ENCODE measurements around the gene BTBD9. TPM values are rescaled to one million over a fixed set of nuclear protein-coding genes. Genes with fewer than 3 reads are reported as not detected.
A peak's percentile ranks its signal among the peaks of the same experiment; 100 is the strongest.

Gene BTBD9
- 4.5 and 14.2 TPM in 2 replicates for total RNA-seq (2014; rRNA removed; shearing (Covaris generic); ENCODE audit: low replicate concordance)

DNA sequence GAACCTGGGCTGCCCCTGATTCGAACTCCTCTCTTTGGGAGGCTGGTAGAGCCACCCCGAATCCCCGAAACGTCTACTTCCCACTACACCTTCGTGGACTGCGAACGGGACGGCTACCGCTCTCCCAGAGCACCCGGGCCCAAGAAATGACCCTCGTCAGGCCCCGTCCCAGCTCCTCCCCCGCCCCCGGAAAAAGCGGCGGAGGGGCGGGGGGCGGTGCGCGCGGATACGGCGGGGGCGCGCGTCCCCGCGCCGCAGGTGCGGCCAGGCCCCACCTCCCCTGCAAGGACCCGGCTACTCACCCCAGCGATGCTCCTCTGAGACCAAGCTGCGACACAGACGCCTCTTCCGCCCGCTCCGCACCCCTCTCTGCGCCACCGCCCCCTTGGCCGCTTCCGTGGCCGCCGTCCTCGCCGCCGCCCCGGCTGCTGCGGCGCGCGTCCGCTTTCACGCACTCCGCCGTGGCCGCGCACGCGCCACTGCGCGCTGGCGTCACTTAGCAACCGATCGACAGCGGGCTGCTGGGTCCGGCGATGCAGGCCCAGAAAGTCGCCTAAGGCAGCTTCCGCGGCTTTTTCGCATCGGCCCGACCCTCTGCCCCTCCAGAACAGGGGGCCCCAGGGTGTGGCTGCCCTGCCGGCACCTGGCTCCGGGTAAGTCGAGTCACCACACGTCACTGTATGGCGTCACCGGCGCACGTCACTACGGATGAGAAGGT, at the start of gene BTBD9:
TSS of gene BTBD9 (minus strand) at position 432 of the 718 bp plus-strand sequence.
- peak; percentile 81 for DNase-seq
- Histone ChIP-seq H3K9me3 (no peaks in the 10 kb centered on the region), H3K27me3 (no peaks in the 10 kb centered on the region), H3K4me3 (peak within 1 kb of the TSS; percentile 98), H3K36me3 (no peaks in the 10 kb centered on the region)

DNA sequence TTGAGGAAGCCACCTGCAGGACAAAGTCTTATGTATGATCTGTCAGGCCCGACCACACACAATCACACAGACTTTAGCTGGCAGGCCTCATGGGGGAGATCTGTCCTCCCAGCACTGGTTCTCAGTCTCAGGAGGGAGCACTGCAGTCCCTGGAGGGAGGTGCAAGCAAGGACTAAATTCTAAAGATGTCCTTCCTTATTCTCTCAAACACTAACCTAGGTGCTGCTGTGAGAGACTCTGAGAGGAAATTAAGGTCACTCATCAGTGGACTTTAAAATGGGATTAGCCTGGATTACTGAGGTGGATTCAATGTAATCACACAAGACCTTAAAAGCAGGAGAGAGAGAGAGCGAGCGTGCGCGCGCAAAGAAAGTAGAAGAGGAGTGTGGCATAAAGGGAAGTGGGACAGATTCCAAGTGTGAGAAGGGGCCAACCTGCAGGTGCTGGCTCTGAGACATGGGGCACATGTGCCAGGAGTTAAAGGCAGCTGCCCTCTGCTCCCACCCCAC, 48.9 kb upstream of the BTBD9 start:
- no peaks in the 10 kb centered on the region for H3K27me3 ChIP-seq
- no peaks in the 10 kb centered on the region for H3K9me3 ChIP-seq
- peaks cover 74% of the 10 kb centered on the region for H3K36me3 ChIP-seq
- DNase-seq: no peak
- H3K4me3 ChIP-seq: no peak overlapping the region

GRCh38 chr6:38687549-38687948, 47.8 kb upstream of the BTBD9 start:
- H3K36me3 ChIP-seq: peaks cover 76% of the 10 kb centered on the region
- no peaks in the 10 kb centered on the region for H3K27me3 ChIP-seq
- H3K9me3 ChIP-seq: no peaks in the 10 kb centered on the region
- no peak for DNase-seq
- H3K4me3 ChIP-seq: no peak overlapping the region

GRCh38 chr6:38687043-38687353, 47.3 kb upstream of the BTBD9 start:
- H3K9me3 ChIP-seq: no peaks in the 10 kb centered on the region
- H3K36me3 ChIP-seq: peaks cover 77% of the 10 kb centered on the region
- H3K27me3 ChIP-seq: no peaks in the 10 kb centered on the region
- H3K4me3 ChIP-seq: no peak overlapping the region
- DNase-seq: no peak

GRCh38 chr6:38686270-38687042, 46.7 kb upstream of the BTBD9 start:
- Histone ChIP-seq H3K36me3 (peaks cover 83% of the 10 kb centered on the region), H3K4me3 (no peak overlapping the region), H3K9me3 (no peaks in the 10 kb centered on the region), H3K27me3 (no peaks in the 10 kb centered on the region)
- no peak for DNase-seq

DNA sequence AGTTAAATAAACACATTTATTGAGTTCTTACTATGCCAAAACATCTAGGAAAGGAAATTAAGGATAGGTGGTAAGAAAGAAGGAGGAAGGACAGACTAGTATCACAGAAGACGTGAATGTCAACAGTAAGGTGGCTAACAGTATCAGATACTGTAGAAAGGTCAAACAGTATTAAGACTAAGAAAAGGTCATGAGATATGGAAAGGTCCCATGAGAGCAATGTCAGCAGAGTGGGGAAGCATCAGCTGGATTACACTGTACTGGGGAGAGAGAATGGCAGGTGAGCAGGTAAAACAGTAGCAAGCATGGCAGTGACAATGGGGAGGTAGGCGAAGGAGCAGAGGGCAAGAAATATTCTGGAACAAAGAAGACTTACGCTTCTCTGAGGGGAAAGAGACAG, 45.2 kb upstream of the BTBD9 start:
- Histone ChIP-seq H3K9me3 (no peaks in the 10 kb centered on the region), H3K27me3 (no peaks in the 10 kb centered on the region), H3K36me3 (peaks cover 91% of the 10 kb centered on the region), H3K4me3 (no peak overlapping the region)
- DNase-seq: no peak

DNA sequence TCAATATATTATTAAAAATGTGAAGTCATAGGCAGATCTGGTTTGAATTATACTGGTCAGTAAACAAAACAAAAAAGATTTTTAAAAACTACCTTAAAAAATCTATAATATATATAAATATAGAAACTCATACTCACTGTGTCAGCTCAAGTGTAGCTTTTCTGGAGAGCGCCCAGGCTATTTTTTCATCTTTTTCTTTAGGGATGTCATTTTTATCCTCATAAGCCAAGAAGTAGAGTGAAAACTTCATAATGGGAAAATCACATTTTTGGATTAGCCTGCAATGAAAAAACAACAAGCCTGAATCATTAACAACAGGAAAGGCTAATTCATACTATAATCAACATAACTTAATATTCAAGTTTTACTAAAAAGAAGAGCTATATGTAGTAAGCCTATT, 44.5 kb upstream of the BTBD9 start:
- Histone ChIP-seq H3K4me3 (no peak overlapping the region), H3K9me3 (no peaks in the 10 kb centered on the region), H3K36me3 (peaks cover 97% of the 10 kb centered on the region), H3K27me3 (no peaks in the 10 kb centered on the region)
- DNase-seq: no peak

GRCh38 chr6:38681850-38682249, 42.1 kb upstream of the BTBD9 start:
- Histone ChIP-seq H3K9me3 (no peaks in the 10 kb centered on the region), H3K27me3 (no peaks in the 10 kb centered on the region), H3K4me3 (no peak overlapping the region), H3K36me3 (peaks cover 100% of the 10 kb centered on the region)
- no peak for DNase-seq

DNA sequence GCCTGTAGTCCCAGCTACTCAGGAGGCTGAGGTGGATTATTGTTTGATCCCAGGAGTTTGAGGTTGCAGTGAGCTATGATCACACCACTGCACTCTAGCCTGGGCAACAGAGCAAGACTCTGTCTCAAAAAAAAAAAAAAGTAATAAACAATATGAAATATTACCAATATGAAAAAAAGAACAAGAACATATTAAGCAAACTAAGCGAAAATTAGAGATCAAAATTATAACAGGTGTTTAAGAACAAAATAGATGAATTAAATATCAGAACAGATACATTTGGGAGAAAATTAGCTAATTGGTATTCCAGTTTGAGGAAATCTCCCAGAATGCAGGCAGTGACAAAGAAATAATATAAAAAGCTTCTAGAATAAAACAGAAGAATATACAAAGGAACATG, 39.9 kb upstream of the BTBD9 start:
- Histone ChIP-seq H3K27me3 (no peaks in the 10 kb centered on the region), H3K9me3 (no peaks in the 10 kb centered on the region), H3K4me3 (no peak overlapping the region), H3K36me3 (peaks cover 100% of the 10 kb centered on the region)
- no peak for DNase-seq

DNA sequence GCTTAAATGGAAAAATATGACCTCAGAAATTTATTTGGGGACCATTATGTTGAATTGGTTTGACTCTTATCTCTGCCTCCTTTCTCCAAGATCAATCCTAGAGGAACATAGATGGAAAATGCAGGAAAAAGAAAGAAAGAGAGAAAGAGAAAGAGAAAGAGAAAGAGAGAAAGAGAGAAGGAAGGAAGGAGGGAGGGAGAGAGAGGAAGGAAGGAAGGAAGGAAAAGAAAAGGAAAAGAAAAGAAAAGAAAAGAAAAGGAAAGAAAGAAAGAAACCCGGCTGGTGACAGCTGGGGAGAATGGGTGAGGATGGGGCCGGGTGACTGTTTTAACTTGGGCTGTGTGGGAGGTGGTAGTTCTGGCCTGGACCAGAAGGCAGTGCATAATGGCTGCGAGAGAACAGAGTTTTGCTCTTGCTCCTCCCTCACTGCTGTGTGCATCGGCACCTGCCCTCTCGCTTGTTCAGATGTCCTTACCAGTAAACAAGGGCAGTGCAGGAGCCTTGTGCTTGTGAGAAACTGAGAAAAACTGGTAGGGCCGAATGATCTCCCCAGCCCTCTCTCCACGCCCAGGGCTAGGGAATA, 38.5 kb upstream of the BTBD9 start:
- no peak for DNase-seq
- Histone ChIP-seq H3K4me3 (no peak overlapping the region), H3K36me3 (peaks cover 87% of the 10 kb centered on the region), H3K27me3 (no peaks in the 10 kb centered on the region), H3K9me3 (no peaks in the 10 kb centered on the region)

- Histone ChIP-seq H3K9me3 (no peaks in the 10 kb centered on the region), H3K36me3 (peaks cover 74% of the 10 kb centered on the region), H3K4me3 (no peak overlapping the region), H3K27me3 (no peaks in the 10 kb centered on the region)
- no peak for DNase-seq
Measured at GRCh38 chr6:38676974-38677544, 37.3 kb upstream of the BTBD9 start.

- DNase-seq: no peak
Measured at GRCh38 chr6:38676236-38676973, 36.7 kb upstream of the BTBD9 start.

GRCh38 chr6:38673397-38674165, 33.9 kb upstream of the BTBD9 start:
- Histone ChIP-seq H3K27me3 (no peaks in the 10 kb centered on the region), H3K9me3 (no peaks in the 10 kb centered on the region), H3K36me3 (peaks cover 40% of the 10 kb centered on the region), H3K4me3 (no peak overlapping the region)
- DNase-seq: no peak

More at GRCh38 chr6:38676236-38676973, 36.7 kb upstream of the BTBD9 start:
- Histone ChIP-seq H3K4me3 (no peak overlapping the region), H3K36me3 (peaks cover 68% of the 10 kb centered on the region), H3K27me3 (no peaks in the 10 kb centered on the region), H3K9me3 (no peaks in the 10 kb centered on the region)

- Histone ChIP-seq H3K36me3 (peaks cover 24% of the 10 kb centered on the region), H3K27me3 (no peaks in the 10 kb centered on the region), H3K4me3 (no peak overlapping the region), H3K9me3 (no peaks in the 10 kb centered on the region)
- peak; percentile 59 for DNase-seq
Measured at GRCh38 chr6:38671885-38672467, 32.2 kb upstream of the BTBD9 start.

- no peaks in the 10 kb centered on the region for H3K9me3 ChIP-seq
- no peak overlapping the region for H3K4me3 ChIP-seq
- H3K27me3 ChIP-seq: no peaks in the 10 kb centered on the region
- DNase-seq: no peak
- H3K36me3 ChIP-seq: no peaks in the 10 kb centered on the region
Measured at GRCh38 chr6:38658418-38659167, 18.9 kb upstream of the BTBD9 start.
